GM18951 (cell line): ENCODE results near the gene KRT34.
"Not testable (repeated sequence)": the region's sequence is repeated elsewhere in the genome, so short reads cannot be mapped to it uniquely, and the experiment has no call there.

Experiments
- POLR2A ChIP-seq: IDR thresholded peaks from 4 replicates; pipeline ENCODE4 v1.6.1; 2011; ENCODE audit warnings: mild to moderate bottlenecking; ENCODE audit not compliant: insufficient read length, insufficient read depth; ENCODE audit errors: extremely low read depth
- in situ Hi-C: fragments of 300-500 bp; cut with MboI; formaldehyde crosslinking; loops from one replicate; pipeline ENCODE4 v1.12.0; 2022; ENCODE audit warnings: low sequenced_read_pairs, mixed read lengths, inconsistent platforms; ENCODE audit not compliant: unreplicated experiment

Gene KRT34

GRCh38 chr17:41395611-41396010 lies 13.5 kb upstream of the KRT34 start:
- in situ Hi-C loops: loop anchor here (10.0 kb wide), 1 partner anchor 111 kb away; no protein-coding TSS in a partner anchor
- no peak for TF ChIP-seq POLR2A

GRCh38 chr17:41395044-41395443 lies 12.9 kb upstream of the KRT34 start:
- in situ Hi-C loops: loop anchor here (10.0 kb wide), 1 partner anchor 110 kb away; no protein-coding TSS in a partner anchor

GRCh38 chr17:41394254-41394996 lies 12.3 kb upstream of the KRT34 start:
- TF ChIP-seq POLR2A: no peak
- in situ Hi-C loops: loop anchor here (10.0 kb wide), 1 partner anchor 110 kb away; no protein-coding TSS in a partner anchor

GRCh38 chr17:41393826-41394225 lies 11.7 kb upstream of the KRT34 start:
- TF ChIP-seq POLR2A: no peak
- in situ Hi-C loops: loop anchor here (10.0 kb wide), 1 partner anchor 109 kb away; no protein-coding TSS in a partner anchor

GRCh38 chr17:41393294-41393693 lies 11.2 kb upstream of the KRT34 start:
- no peak for TF ChIP-seq POLR2A
- in situ Hi-C loops: loop anchor here (10.0 kb wide), 1 partner anchor 108 kb away; no protein-coding TSS in a partner anchor

GRCh38 chr17:41392278-41392677 lies 10.2 kb upstream of the KRT34 start:
- TF ChIP-seq POLR2A: no peak
- in situ Hi-C loops: loop anchor here (10.0 kb wide), 1 partner anchor 107 kb away; no protein-coding TSS in a partner anchor

- in situ Hi-C loops: loop anchor here (10.0 kb wide), 1 partner anchor 107 kb away; no protein-coding TSS in a partner anchor
- no peak for TF ChIP-seq POLR2A
Measured at GRCh38 chr17:41391535-41391934, 9.4 kb upstream of the KRT34 start.

GRCh38 chr17:41390411-41390938 lies 8.4 kb upstream of the KRT34 start:
- TF ChIP-seq POLR2A: no peak
- in situ Hi-C loops: loop anchor here (10.0 kb wide), 1 partner anchor 106 kb away; no protein-coding TSS in a partner anchor

GRCh38 chr17:41387670-41388069 lies 5.6 kb upstream of the KRT34 start:
- in situ Hi-C loops: no loop called here
- TF ChIP-seq POLR2A: no peak

- TF ChIP-seq POLR2A: no peak
- in situ Hi-C loops: no loop called here
Measured at GRCh38 chr17:41386227-41386626, 4.1 kb upstream of the KRT34 start.

GRCh38 chr17:41383690-41384089 lies 1.6 kb upstream of the KRT34 start:
- TF ChIP-seq POLR2A: no peak
- in situ Hi-C loops: no loop called here

GRCh38 chr17:41382394-41382793 lies 288 bp upstream of the KRT34 start:
- in situ Hi-C loops: no loop called here
- TF ChIP-seq POLR2A: no peak

- in situ Hi-C loops: not testable (repeated sequence)
Measured at GRCh38 chr17:41380091-41380490, 2.0 kb downstream of the KRT34 start.

- TF ChIP-seq POLR2A: no peak
- in situ Hi-C loops: no loop called here
Measured at GRCh38 chr17:41377546-41377945, 4.6 kb downstream of the KRT34 start.

- no peak for TF ChIP-seq POLR2A
- in situ Hi-C loops: no loop called here
Measured at GRCh38 chr17:41369713-41370112, 12.4 kb downstream of the KRT34 start, which contains the start of gene KRT33B. Gene KRT33B (minus strand): TSS chr17:41369813. CDS start chr17:41369750, 63 bp downstream.
